GM12878 (cell line): Measurements from ENCODE around the gene PCCB. TPM values are rescaled to one million over a fixed set of nuclear protein-coding genes. Genes with fewer than 3 reads are reported as not detected.

Source experiments
- ATAC-seq: fragments of 200-7000 bp; cut with Tn5 transposase; 3 replicates; pipeline ENCODE4 v1.9.1; 2020; ENCODE audit warnings: mild to moderate bottlenecking, moderate library complexity
- BruUV-seq: library from RNA; stranded (reverse); fragments of 400-500 nt; replicated peaks from 2 replicates; lab custom pipeline; 2021; lab: Mats Ljungman, UMichigan
- CTCF ChIA-PET: fragments of 300-600 bp; sonication (Branson Sonifier 250); formaldehyde crosslinking; extraction: SDS; loops from one replicate; lab custom pipeline; 2021; ENCODE audit warnings: inconsistent platforms; lab: Yijun Ruan, JAX
- POLR2A ChIA-PET: fragments of 350-600 bp; formaldehyde crosslinking; extraction: SDS; loops from one replicate; lab custom pipeline; 2021; ENCODE audit warnings: inconsistent platforms; lab: Charles Lee
- RAD21 ChIA-PET: fragments of 300-600 bp; sonication (Branson Sonifier 250); formaldehyde crosslinking; loops from one replicate; lab custom pipeline; 2023; ENCODE audit warnings: antibody characterized with exemption; ENCODE audit not compliant: unreplicated experiment; lab: Charles Lee
- SMC1A ChIA-PET: fragments of 300-600 bp; sonication (Branson Sonifier 250); formaldehyde crosslinking; loops from one replicate; lab custom pipeline; 2023; ENCODE audit not compliant: unreplicated experiment, uncharacterized antibody; lab: Charles Lee
- DNase-seq: peaks from one replicate; pipeline ENCODE4 v3.0.0-alpha.2; 2011; ENCODE audit warnings: low read depth, low spot score
- FAIRE-seq: peaks from 3 replicates; lab custom pipeline; 2011; peaks lifted over from hg19 to GRCh38; lab: Jason Lieb, UNC
- H2AFZ ChIP-seq: 2 replicates; pipeline ENCODE4 v1.6.0; 2011; ENCODE audit warnings: low read depth, low read length, control low read depth; ENCODE audit not compliant: control insufficient read depth
- H3K27ac ChIP-seq: 2 replicates; pipeline ENCODE4 v1.5.1; 2011; ENCODE audit warnings: control low read depth; ENCODE audit not compliant: control insufficient read depth, insufficient read depth
- H3K27me3 ChIP-seq, 2 experiments: replicated peaks in 1 of 2; 2 replicates each; pipeline versions ENCODE4 v1.6.0 to v1.6.1; 2011; ENCODE audit warnings: low read length in 1 of 2; ENCODE audit not compliant: control insufficient read depth in 2 of 2, insufficient read depth in 2 of 2
- H3K36me3 ChIP-seq, 2 experiments: 2 replicates each; pipeline ENCODE4 v1.5.1; 2011; ENCODE audit warnings: low read length in 1 of 2; ENCODE audit not compliant: control insufficient read depth in 2 of 2, insufficient read depth in 2 of 2
- H3K4me1 ChIP-seq: 2 replicates; pipeline ENCODE4 v1.6.1; 2011; ENCODE audit warnings: mild to moderate bottlenecking, low read length, moderate library complexity, mixed read lengths; ENCODE audit not compliant: control insufficient read depth, insufficient read depth
- H3K4me2 ChIP-seq: 2 replicates; pipeline ENCODE4 v1.6.0; 2011; ENCODE audit warnings: control low read depth; ENCODE audit not compliant: control insufficient read depth, insufficient read depth
- H3K4me3 ChIP-seq: fragments of 200-600 bp; sonication (generic); 2 replicates; pipeline ENCODE4 v1.5.1; 2016
- H3K79me2 ChIP-seq: 2 replicates; pipeline ENCODE4 v1.6.0; 2011; ENCODE audit warnings: low read length; ENCODE audit not compliant: control insufficient read depth, insufficient read depth
- H3K9ac ChIP-seq: 2 replicates; pipeline ENCODE4 v1.8.0; 2011; ENCODE audit warnings: low read length, control low read depth, mixed read lengths; ENCODE audit not compliant: control insufficient read depth, insufficient read depth
- H3K9me3 ChIP-seq: replicated peaks from 3 replicates; pipeline ENCODE4 v1.5.1; 2011; ENCODE audit warnings: mild to moderate bottlenecking, low read length; ENCODE audit not compliant: control insufficient read depth, insufficient read depth
- H4K20me1 ChIP-seq: 2 replicates; pipeline ENCODE4 v1.6.0; 2011; ENCODE audit not compliant: control insufficient read depth, insufficient read depth
- BRCA1 ChIP-seq: IDR thresholded peaks from 2 replicates; pipeline ENCODE4 v1.6.1; 2011; ENCODE audit warnings: low read depth, low read length, improper control_type of control experiment
- CREM ChIP-seq: IDR thresholded peaks from 2 replicates; pipeline ENCODE4 v1.6.1; 2014; ENCODE audit warnings: antibody characterized with exemption, low read depth
- ESRRA ChIP-seq: IDR thresholded peaks from 2 replicates; pipeline ENCODE4 v1.6.1; 2012; ENCODE audit warnings: mild to moderate bottlenecking, low read length, improper control_type of control experiment
- NR2C1 ChIP-seq: fragments of 450-650 bp; IDR thresholded peaks from 2 replicates; pipeline ENCODE4 v1.6.1; 2017; ENCODE audit warnings: antibody characterized with exemption, mild to moderate bottlenecking, moderate library complexity
- POLR2A ChIP-seq: IDR thresholded peaks from 2 replicates; pipeline ENCODE4 v1.6.1; 2011; ENCODE audit warnings: low read depth, mild to moderate bottlenecking, low read length
- RBBP5 ChIP-seq: fragments of 200-600 bp; sonication (generic); conservative IDR thresholded peaks from 2 replicates; pipeline ENCODE4 v1.6.1; 2016
- ZBTB33 ChIP-seq: fragments of 450-650 bp; IDR thresholded peaks from 2 replicates; pipeline ENCODE4 v1.6.1; 2017; ENCODE audit warnings: mild to moderate bottlenecking
- WGBS: methylation state at CpG from one replicate; pipeline ENCODE4 v1.1.6; 2016; ENCODE audit warnings: low lambda C conversion rate; ENCODE audit not compliant: insufficient replicate concordance, insufficient coverage; ENCODE audit errors: missing lambda C conversion rate; 5-methylcytosine and 5-hydroxymethylcytosine counted together
- in situ Hi-C: fragments of 300-500 bp; cut with MboI; formaldehyde crosslinking; loops from 9 replicates; pipeline ENCODE4 v1.14.3; 2018; ENCODE audit warnings: mixed read lengths
- intact Hi-C: fragments of 100-400 bp; cut with micrococcal nuclease; formaldehyde crosslinking; loops from one replicate; pipeline ENCODE4 v1.14.2; 2022; ENCODE audit not compliant: unreplicated experiment
- polyA plus RNA-seq, 11 experiments: library from polyadenylated mRNA; depleted of rRNA in 4 of 11; unstranded in 6 of 11; stranded (reverse) in 5 of 11; fragments of >200 nt; fragmentation: Nextera tagmentation in 4 of 11; fragmentation: Illumina TruSeq in 1 of 11; extraction: Ambion mirVana in 4 of 11; extraction: Trizol in 1 of 11; gene quantifications; 1 replicate in 1 of 11; 2 replicates in 10 of 11; pipeline versions ENCODE4 v1.2.1 to v1.2.3, GENCODE V29; 2011 to 2016; ENCODE audit warnings: inconsistent platforms in 2 of 11, missing spikeins in 2 of 11, low read depth in 1 of 11
- total RNA-seq, 4 experiments: library from RNA; depleted of rRNA in 3 of 4; stranded (reverse); fragments of >200 nt in 3 of 4; fragmentation: Illumina TruSeq in 1 of 4; extraction: Trizol in 1 of 4; gene quantifications; 2 replicates each; pipeline versions ENCODE4 v1.2.1 to v1.2.3, GENCODE V29; 2013 to 2021

PCCB gene
- total and polyA plus RNA-seq, 10 of the 15 experiments (the other 5 are each of a cell fraction or from before 2014, with no cell fraction given) = 67.2 to 133 (median 86.9) TPM

GRCh38 chr3:136247855-136248590 is 2.1 kb upstream of the PCCB start (continued):
- TF ChIP-seq ESRRA = no peak

GRCh38 chr3:136249091-136249490 is 1.0 kb upstream of the PCCB start:
- H3K36me3 ChIP-seq = no peaks in the 10 kb centered on the region
- CTCF ChIA-PET = interaction anchor here (1.2 to 7.2 kb wide), 3 partner anchors 52 to 504 kb away, joined by 3 to 43 read pairs (median 16); partner anchors contain the start of gene STAG1
- H3K4me2 ChIP-seq = no peak overlapping the region
- ATAC-seq (no peak), DNase-seq (no peak), FAIRE-seq (no peak)
- 98% methylated on average over 3 of the region's 3 CpGs for WGBS
- TF ChIP-seq ZBTB33 (no peak), RBBP5 (no peak), BRCA1 (no peak), POLR2A (no peak), CREM (no peak), NR2C1 (no peak)
- H3K4me1 ChIP-seq = peaks cover 15% of the 10 kb centered on the region
- POLR2A ChIA-PET = no interaction called here
- no peaks in the 10 kb centered on the region for H4K20me1 ChIP-seq
- H3K9me3 ChIP-seq = no peaks in the 10 kb centered on the region
- H3K27me3 ChIP-seq = no peaks in the 10 kb centered on the region
- H3K79me2 ChIP-seq = peaks cover 15% of the 10 kb centered on the region
- BruUV-seq = no TSS peak
- intact Hi-C loops = no loop called here
- H3K27ac ChIP-seq = no peak overlapping the region
- no peak overlapping the region for H3K4me3 ChIP-seq
- SMC1A ChIA-PET = interaction anchor here (1.2 to 3.8 kb wide), 3 partner anchors 18 to 140 kb away, joined by 3 to 24 read pairs (median 3); partner anchors contain the start of gene MSL2
- RAD21 ChIA-PET = interaction anchor here (1.2 to 3.5 kb wide), 2 partner anchors 170 to 504 kb away, joined by 5 to 23 read pairs; partner anchors contain the start of gene STAG1
- in situ Hi-C loops = loop anchor here (5.0 kb wide), 1 partner anchor 52 kb away; the partner anchor contains the start of gene MSL2
- no peak overlapping the region; the same call in 1 of the 2 replicates for H2AFZ ChIP-seq
- H3K9ac ChIP-seq = no peak overlapping the region
